IPS DF 19.7 (cell line): ENCODE data around the gene LINGO1.

Experiments used
- DNase-seq: peaks from one replicate; pipeline ENCODE4 v3.0.0-alpha.2; 2013; ENCODE audit warnings: low read depth, low spot score

The LINGO1 gene

GRCh38 chr15:77573802-77574201 lies 58.9 kb downstream of the LINGO1 start:
- no peak for DNase-seq

GRCh38 chr15:77572186-77572585 lies 60.5 kb downstream of the LINGO1 start:
- DNase-seq: no peak

GRCh38 chr15:77571741-77572140 lies 61.0 kb downstream of the LINGO1 start:
- no peak for DNase-seq

GRCh38 chr15:77571181-77571580 lies 61.5 kb downstream of the LINGO1 start:
- DNase-seq: no peak

- no peak for DNase-seq
Measured at GRCh38 chr15:77569729-77570125, 63.0 kb downstream of the LINGO1 start.

GRCh38 chr15:77568973-77569728 lies 63.6 kb downstream of the LINGO1 start:
- no peak for DNase-seq

GRCh38 chr15:77568014-77568972 lies 64.4 kb downstream of the LINGO1 start:
- DNase-seq: no peak

GRCh38 chr15:77567202-77567601 lies 65.5 kb downstream of the LINGO1 start:
- DNase-seq: no peak

GRCh38 chr15:77566092-77566491 lies 66.6 kb downstream of the LINGO1 start:
- DNase-seq: no peak

GRCh38 chr15:77565378-77565915 lies 67.3 kb downstream of the LINGO1 start:
- DNase-seq: no peak

GRCh38 chr15:77564938-77565337 lies 67.8 kb downstream of the LINGO1 start:
- DNase-seq: no peak

GRCh38 chr15:77564341-77564740 lies 68.4 kb downstream of the LINGO1 start:
- DNase-seq: no peak

- DNase-seq: no peak
Measured at GRCh38 chr15:77563623-77564156, 69.0 kb downstream of the LINGO1 start.
